ENCODE results near the gene PAPLN. TPM values are rescaled to one million over a fixed set of nuclear protein-coding genes. Genes with fewer than 3 reads are reported as not detected.

PAPLN gene
- total and polyA plus RNA-seq, 4 donors, result 0.68 to 2.8 (median 1.3) TPM

DNA sequence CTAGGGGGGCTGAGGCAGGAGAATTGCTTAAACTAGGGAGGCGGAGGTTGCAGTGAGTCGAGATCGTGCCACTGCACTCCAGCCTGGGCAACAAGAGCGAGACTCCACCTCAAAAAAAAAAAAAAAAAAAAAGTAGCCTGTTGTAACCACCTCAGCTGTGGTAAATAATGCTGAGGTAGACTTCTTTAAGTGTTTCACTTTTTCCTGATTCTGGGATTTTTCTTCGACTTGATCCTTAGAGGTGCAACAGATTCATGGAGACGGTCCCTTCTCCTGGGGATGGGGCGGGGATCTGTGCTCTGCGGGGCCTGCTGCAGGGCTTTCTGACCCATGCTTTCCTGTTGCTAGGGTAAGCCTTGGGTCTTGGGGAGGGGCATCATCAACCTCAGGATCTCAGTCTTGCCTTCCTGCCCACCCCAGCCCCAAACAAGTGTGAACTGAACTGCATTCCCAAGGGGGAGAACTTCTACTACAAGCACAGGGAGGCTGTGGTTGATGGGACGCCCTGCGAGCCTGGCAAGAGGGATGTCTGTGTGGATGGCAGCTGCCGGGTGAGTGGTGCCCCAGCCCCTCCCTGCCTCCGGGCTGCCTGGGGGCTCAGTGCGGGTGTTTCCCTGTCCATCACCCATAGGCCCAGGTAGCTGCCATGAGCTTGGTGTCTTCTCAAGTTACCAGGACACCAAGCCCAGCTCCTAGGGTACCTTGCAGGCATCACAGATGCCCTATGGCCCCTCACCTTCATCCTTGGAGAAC, 12.4 kb downstream of the PAPLN start:
- Histone ChIP-seq H3K4me3 (ENCODE audit: low read depth in 1 of 3, low read length in 3 of 3) (no peak overlapping the region), H3K36me3 (ENCODE audit: control insufficient read depth in 4 of 4, insufficient read depth in 3 of 4, low read depth in 1 of 4, low read length in 3 of 4) (no peaks in the 10 kb centered on the region), H3K9me3 (ENCODE audit: control insufficient read depth in 4 of 4, low read length in 3 of 4) (no peaks in the 10 kb centered on the region), H3K27ac (ENCODE audit: low read depth in 1 of 2, low read length in 2 of 2) (no peak overlapping the region), H3K4me1 (ENCODE audit: control insufficient read depth in 4 of 4, insufficient read depth in 4 of 4, low read length in 3 of 4) (peaks cover 0 to 2% (median 0%) of the 10 kb centered on the region in 4 donors), H3K9ac (ENCODE audit: low read depth in 1 of 2, low read length in 2 of 2) (no peak overlapping the region), H3K27me3 (ENCODE audit: control insufficient read depth in 4 of 4, insufficient read depth in 4 of 4, low read length in 3 of 4) (no peaks in the 10 kb centered on the region)
- DNase-seq (ENCODE audit: low spot score), result no peak
- 92% methylated on average over 13 of the region's 13 CpGs for WGBS
- TF ChIP-seq, protein P1, sequence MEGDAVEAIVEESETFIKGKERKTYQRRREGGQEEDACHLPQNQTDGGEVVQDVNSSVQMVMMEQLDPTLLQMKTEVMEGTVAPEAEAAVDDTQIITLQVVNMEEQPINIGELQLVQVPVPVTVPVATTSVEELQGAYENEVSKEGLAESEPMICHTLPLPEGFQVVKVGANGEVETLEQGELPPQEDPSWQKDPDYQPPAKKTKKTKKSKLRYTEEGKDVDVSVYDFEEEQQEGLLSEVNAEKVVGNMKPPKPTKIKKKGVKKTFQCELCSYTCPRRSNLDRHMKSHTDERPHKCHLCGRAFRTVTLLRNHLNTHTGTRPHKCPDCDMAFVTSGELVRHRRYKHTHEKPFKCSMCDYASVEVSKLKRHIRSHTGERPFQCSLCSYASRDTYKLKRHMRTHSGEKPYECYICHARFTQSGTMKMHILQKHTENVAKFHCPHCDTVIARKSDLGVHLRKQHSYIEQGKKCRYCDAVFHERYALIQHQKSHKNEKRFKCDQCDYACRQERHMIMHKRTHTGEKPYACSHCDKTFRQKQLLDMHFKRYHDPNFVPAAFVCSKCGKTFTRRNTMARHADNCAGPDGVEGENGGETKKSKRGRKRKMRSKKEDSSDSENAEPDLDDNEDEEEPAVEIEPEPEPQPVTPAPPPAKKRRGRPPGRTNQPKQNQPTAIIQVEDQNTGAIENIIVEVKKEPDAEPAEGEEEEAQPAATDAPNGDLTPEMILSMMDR (IDR thresholded peaks at IDR 0.05; ENCODE audit: low read depth, low read length, missing input control), result no peak
- TF ChIP-seq FOXA2 (IDR thresholded peaks at IDR 0.05), result no peak

DNA sequence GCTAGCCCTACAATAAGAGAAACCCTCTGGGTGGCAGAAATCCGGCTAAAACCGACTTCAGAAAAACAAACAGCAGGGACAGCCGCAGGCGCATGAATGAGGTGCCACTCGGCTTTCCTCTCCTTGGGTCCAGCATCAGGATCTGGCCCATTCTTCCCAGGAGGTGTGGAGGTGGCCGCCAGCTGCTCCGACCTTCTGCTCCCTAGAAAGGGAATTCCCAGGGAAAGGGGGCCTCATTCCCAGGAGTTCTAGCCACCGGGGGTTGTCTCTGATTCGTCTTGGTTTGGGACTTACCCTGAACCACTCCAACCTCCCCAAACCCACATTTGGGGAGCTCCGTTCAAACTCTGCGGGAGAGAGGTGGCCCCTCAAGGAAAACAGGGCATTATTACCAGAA, 13.0 kb downstream of the PAPLN start:
- Histone ChIP-seq H3K36me3 (ENCODE audit: control insufficient read depth in 4 of 4, insufficient read depth in 3 of 4, low read depth in 1 of 4, low read length in 3 of 4) (no peaks in the 10 kb centered on the region), H3K9me3 (ENCODE audit: control insufficient read depth in 4 of 4, low read length in 3 of 4) (no peaks in the 10 kb centered on the region), H3K4me1 (ENCODE audit: control insufficient read depth in 4 of 4, insufficient read depth in 4 of 4, low read length in 3 of 4) (peaks cover 0 to 2% (median 0%) of the 10 kb centered on the region in 4 donors), H3K27ac (ENCODE audit: low read depth in 1 of 2, low read length in 2 of 2) (no peak overlapping the region), H3K4me3 (ENCODE audit: low read depth in 1 of 3, low read length in 3 of 3) (no peak overlapping the region), H3K27me3 (ENCODE audit: control insufficient read depth in 4 of 4, insufficient read depth in 4 of 4, low read length in 3 of 4) (no peaks in the 10 kb centered on the region), H3K9ac (ENCODE audit: low read depth in 1 of 2, low read length in 2 of 2) (no peak overlapping the region)
- DNase-seq (ENCODE audit: low spot score), result no peak
- no peak for TF ChIP-seq FOXA1 (IDR thresholded peaks at IDR 0.05)
- no peak for TF ChIP-seq SP1 (IDR thresholded peaks at IDR 0.05)
- TF ChIP-seq HNF4G (IDR thresholded peaks at IDR 0.05), result no peak
- TF ChIP-seq, protein P2, sequence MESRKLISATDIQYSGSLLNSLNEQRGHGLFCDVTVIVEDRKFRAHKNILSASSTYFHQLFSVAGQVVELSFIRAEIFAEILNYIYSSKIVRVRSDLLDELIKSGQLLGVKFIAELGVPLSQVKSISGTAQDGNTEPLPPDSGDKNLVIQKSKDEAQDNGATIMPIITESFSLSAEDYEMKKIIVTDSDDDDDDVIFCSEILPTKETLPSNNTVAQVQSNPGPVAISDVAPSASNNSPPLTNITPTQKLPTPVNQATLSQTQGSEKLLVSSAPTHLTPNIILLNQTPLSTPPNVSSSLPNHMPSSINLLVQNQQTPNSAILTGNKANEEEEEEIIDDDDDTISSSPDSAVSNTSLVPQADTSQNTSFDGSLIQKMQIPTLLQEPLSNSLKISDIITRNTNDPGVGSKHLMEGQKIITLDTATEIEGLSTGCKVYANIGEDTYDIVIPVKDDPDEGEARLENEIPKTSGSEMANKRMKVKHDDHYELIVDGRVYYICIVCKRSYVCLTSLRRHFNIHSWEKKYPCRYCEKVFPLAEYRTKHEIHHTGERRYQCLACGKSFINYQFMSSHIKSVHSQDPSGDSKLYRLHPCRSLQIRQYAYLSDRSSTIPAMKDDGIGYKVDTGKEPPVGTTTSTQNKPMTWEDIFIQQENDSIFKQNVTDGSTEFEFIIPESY (IDR thresholded peaks at IDR 0.05), result no peak
- TF ChIP-seq, protein P1 (IDR thresholded peaks at IDR 0.05; ENCODE audit: low read depth, low read length, missing input control), result no peak
- TF ChIP-seq EGR1 (IDR thresholded peaks at IDR 0.05; ENCODE audit: low read depth in 2 of 2), result no peak
- no peak for TF ChIP-seq RXRA (IDR thresholded peaks at IDR 0.05)
- TF ChIP-seq, protein P3, sequence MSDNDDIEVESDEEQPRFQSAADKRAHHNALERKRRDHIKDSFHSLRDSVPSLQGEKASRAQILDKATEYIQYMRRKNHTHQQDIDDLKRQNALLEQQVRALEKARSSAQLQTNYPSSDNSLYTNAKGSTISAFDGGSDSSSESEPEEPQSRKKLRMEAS (IDR thresholded peaks at IDR 0.05), result no peak
- TF ChIP-seq GABPA (IDR thresholded peaks at IDR 0.05 in 1 of 2, conservative IDR thresholded peaks at IDR 0.05 in 1 of 2), result no peak
- TF ChIP-seq, protein P4, sequence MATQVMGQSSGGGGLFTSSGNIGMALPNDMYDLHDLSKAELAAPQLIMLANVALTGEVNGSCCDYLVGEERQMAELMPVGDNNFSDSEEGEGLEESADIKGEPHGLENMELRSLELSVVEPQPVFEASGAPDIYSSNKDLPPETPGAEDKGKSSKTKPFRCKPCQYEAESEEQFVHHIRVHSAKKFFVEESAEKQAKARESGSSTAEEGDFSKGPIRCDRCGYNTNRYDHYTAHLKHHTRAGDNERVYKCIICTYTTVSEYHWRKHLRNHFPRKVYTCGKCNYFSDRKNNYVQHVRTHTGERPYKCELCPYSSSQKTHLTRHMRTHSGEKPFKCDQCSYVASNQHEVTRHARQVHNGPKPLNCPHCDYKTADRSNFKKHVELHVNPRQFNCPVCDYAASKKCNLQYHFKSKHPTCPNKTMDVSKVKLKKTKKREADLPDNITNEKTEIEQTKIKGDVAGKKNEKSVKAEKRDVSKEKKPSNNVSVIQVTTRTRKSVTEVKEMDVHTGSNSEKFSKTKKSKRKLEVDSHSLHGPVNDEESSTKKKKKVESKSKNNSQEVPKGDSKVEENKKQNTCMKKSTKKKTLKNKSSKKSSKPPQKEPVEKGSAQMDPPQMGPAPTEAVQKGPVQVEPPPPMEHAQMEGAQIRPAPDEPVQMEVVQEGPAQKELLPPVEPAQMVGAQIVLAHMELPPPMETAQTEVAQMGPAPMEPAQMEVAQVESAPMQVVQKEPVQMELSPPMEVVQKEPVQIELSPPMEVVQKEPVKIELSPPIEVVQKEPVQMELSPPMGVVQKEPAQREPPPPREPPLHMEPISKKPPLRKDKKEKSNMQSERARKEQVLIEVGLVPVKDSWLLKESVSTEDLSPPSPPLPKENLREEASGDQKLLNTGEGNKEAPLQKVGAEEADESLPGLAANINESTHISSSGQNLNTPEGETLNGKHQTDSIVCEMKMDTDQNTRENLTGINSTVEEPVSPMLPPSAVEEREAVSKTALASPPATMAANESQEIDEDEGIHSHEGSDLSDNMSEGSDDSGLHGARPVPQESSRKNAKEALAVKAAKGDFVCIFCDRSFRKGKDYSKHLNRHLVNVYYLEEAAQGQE (IDR thresholded peaks at IDR 0.05), result no peak
- TF ChIP-seq FOXA2 (IDR thresholded peaks at IDR 0.05), result no peak
- TF ChIP-seq, protein P5, sequence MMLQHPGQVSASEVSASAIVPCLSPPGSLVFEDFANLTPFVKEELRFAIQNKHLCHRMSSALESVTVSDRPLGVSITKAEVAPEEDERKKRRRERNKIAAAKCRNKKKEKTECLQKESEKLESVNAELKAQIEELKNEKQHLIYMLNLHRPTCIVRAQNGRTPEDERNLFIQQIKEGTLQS (IDR thresholded peaks at IDR 0.05), result no peak
- WGBS, result 93% methylated on average over 11 of the region's 11 CpGs

Measured in liver (tissue), 9 donors.